Measurements from ENCODE around the gene SDK1.

The SDK1 gene

GRCh38 chr7:3300651-3301448 lies at the start of gene SDK1:
TSS of gene SDK1 (plus strand) at chr7:3301252. CDS start at chr7:3301587, 335 bp downstream.
- peak; percentile 89 for DNase-seq

- no peak for DNase-seq
Measured at GRCh38 chr7:3254718-3255117, 46.3 kb upstream of the SDK1 start.

GRCh38 chr7:3259711-3260400 lies 41.2 kb upstream of the SDK1 start:
- DNase-seq: no peak

GRCh38 chr7:3260401-3260715 lies 40.7 kb upstream of the SDK1 start:
- DNase-seq: no peak

- no peak for DNase-seq
Measured at GRCh38 chr7:3264693-3265339, 36.2 kb upstream of the SDK1 start.

GRCh38 chr7:3265388-3265787 lies 35.7 kb upstream of the SDK1 start:
- no peak for DNase-seq

GRCh38 chr7:3266240-3266639 lies 34.8 kb upstream of the SDK1 start:
- DNase-seq: no peak

GRCh38 chr7:3267966-3268690 lies 32.9 kb upstream of the SDK1 start:
- DNase-seq: no peak

GRCh38 chr7:3270362-3270761 lies 30.7 kb upstream of the SDK1 start:
- no peak for DNase-seq

GRCh38 chr7:3271298-3271697 lies 29.8 kb upstream of the SDK1 start:
- DNase-seq: no peak

- DNase-seq: no peak
Measured at GRCh38 chr7:3272691-3273141, 28.3 kb upstream of the SDK1 start.

GRCh38 chr7:3274131-3274530 lies 26.9 kb upstream of the SDK1 start:
- DNase-seq: no peak

- no peak for DNase-seq
Measured at GRCh38 chr7:3277604-3278572, 23.2 kb upstream of the SDK1 start.

- no peak for DNase-seq
Measured at GRCh38 chr7:3279147-3279818, 21.8 kb upstream of the SDK1 start.

GRCh38 chr7:3280445-3280844 lies 20.6 kb upstream of the SDK1 start:
- DNase-seq: no peak

- DNase-seq: no peak
Measured at GRCh38 chr7:3280946-3281656, 20.0 kb upstream of the SDK1 start.

- no peak for DNase-seq
Measured at GRCh38 chr7:3282457-3282856, 18.6 kb upstream of the SDK1 start.

- DNase-seq: no peak
Measured at GRCh38 chr7:3283130-3283704, 17.8 kb upstream of the SDK1 start.

GRCh38 chr7:3285652-3286051 lies 15.4 kb upstream of the SDK1 start:
- no peak for DNase-seq

GRCh38 chr7:3289996-3290395 lies 11.1 kb upstream of the SDK1 start:
- DNase-seq: no peak
